ENCODE data around the gene VSX1.

Gene VSX1

GRCh38 chr20:25085756-25086495 is 4.0 kb upstream of the VSX1 start:
- no peak for DNase-seq

- no peak for DNase-seq
These were observed 2.8 kb upstream of the VSX1 start for GRCh38 chr20:25084626-25085187.

- DNase-seq, result no peak
These were observed 2.1 kb upstream of the VSX1 start for GRCh38 chr20:25083773-25084625.

GRCh38 chr20:25083141-25083772 is 1.3 kb upstream of the VSX1 start:
- DNase-seq, result no peak

GRCh38 chr20:25082498-25082873 is 545 bp upstream of the VSX1 start:
- no peak for DNase-seq

- no peak for DNase-seq
These were observed 744 bp downstream of the VSX1 start for GRCh38 chr20:25081065-25081729.

- no peak for DNase-seq
These were observed 2.8 kb downstream of the VSX1 start for GRCh38 chr20:25079171-25079570.

GRCh38 chr20:25078662-25079061 is 3.3 kb downstream of the VSX1 start:
- DNase-seq, result no peak

- peak; percentile 30 for DNase-seq
These were observed 4.3 kb downstream of the VSX1 start for GRCh38 chr20:25077610-25078169.

- DNase-seq, result peak; percentile 7
These were observed 5.0 kb downstream of the VSX1 start for GRCh38 chr20:25076731-25077609.

GRCh38 chr20:25076201-25076600 is 5.7 kb downstream of the VSX1 start:
- DNase-seq, result no peak

GRCh38 chr20:25073544-25073943 is 8.4 kb downstream of the VSX1 start:
- no peak for DNase-seq

- DNase-seq, result no peak
These were observed 9.6 kb downstream of the VSX1 start for GRCh38 chr20:25072226-25072811.

- no peak for DNase-seq
These were observed 10.2 kb downstream of the VSX1 start for GRCh38 chr20:25071734-25072133.

- DNase-seq, result no peak
These were observed 11.0 kb downstream of the VSX1 start for GRCh38 chr20:25070821-25071473.

GRCh38 chr20:25067102-25067987 is 14.6 kb downstream of the VSX1 start:
- no peak for DNase-seq

- DNase-seq, result no peak
These were observed 15.6 kb downstream of the VSX1 start for GRCh38 chr20:25066386-25066785.

GRCh38 chr20:25065625-25066338 is 16.2 kb downstream of the VSX1 start:
- peak; percentile 58 for DNase-seq
